ENCODE results near the gene KIF7.

- TF ChIP-seq FOXJ3 (CRISPR knock-in tag; IDR thresholded peaks at IDR 0.05; ENCODE audit: borderline replicate concordance) (no peak), CTCF (IDR thresholded peaks at IDR 0.05) (no peak), STAT6 (CRISPR knock-in tag; conservative IDR thresholded peaks at IDR 0.05; ENCODE audit: low read depth) (no peak), ZNF232 (CRISPR knock-in tag; IDR thresholded peaks at IDR 0.05) (no peak)
Measured at GRCh38 chr15:89646416-89647141, 8.7 kb downstream of the KIF7 start.

Measured in WTC11 (cell line).